GM08714 (cell line): ENCODE data around the gene TBC1D1.

Experiments
- H3K4me3 ChIP-seq: fragments of 200-500 bp; sonication (Bioruptor generic); 2 replicates; pipeline ENCODE4 v1.5.1; 2014; ENCODE audit warnings: mild to moderate bottlenecking, low read length, inconsistent platforms
- ZNF274 ChIP-seq: IDR thresholded peaks from 2 replicates; pipeline ENCODE4 v1.6.1; 2012; ENCODE audit warnings: mild to moderate bottlenecking, low read depth, low read length

The TBC1D1 gene

GRCh38 chr4:38167973-38168372 lies 277.1 kb downstream of the TBC1D1 start:
- no peak for TF ChIP-seq ZNF274
- H3K4me3 ChIP-seq = no peak overlapping the region

GRCh38 chr4:38169524-38169923 lies 278.6 kb downstream of the TBC1D1 start:
- H3K4me3 ChIP-seq = no peak overlapping the region
- TF ChIP-seq ZNF274 = no peak

GRCh38 chr4:38170338-38171169 lies 279.7 kb downstream of the TBC1D1 start:
- H3K4me3 ChIP-seq = no peak overlapping the region
- TF ChIP-seq ZNF274 = no peak

GRCh38 chr4:38172078-38172477 lies 281.2 kb downstream of the TBC1D1 start:
- H3K4me3 ChIP-seq = no peak overlapping the region
- no peak for TF ChIP-seq ZNF274

- no peak for TF ChIP-seq ZNF274
Measured at GRCh38 chr4:38173935-38174518, 283.1 kb downstream of the TBC1D1 start.

GRCh38 chr4:38174801-38175200 lies 283.9 kb downstream of the TBC1D1 start:
- no peak overlapping the region for H3K4me3 ChIP-seq
- no peak for TF ChIP-seq ZNF274

More at GRCh38 chr4:38173935-38174518, 283.1 kb downstream of the TBC1D1 start:
- no peak overlapping the region for H3K4me3 ChIP-seq

- TF ChIP-seq ZNF274 = no peak
- no peak overlapping the region for H3K4me3 ChIP-seq
Measured at GRCh38 chr4:38176165-38176564, 285.3 kb downstream of the TBC1D1 start.

GRCh38 chr4:38177035-38177546 lies 286.2 kb downstream of the TBC1D1 start:
- H3K4me3 ChIP-seq = no peak overlapping the region
- no peak for TF ChIP-seq ZNF274

GRCh38 chr4:38177641-38178391 lies 286.9 kb downstream of the TBC1D1 start:
- no peak overlapping the region; the same call in 1 of the 2 replicates for H3K4me3 ChIP-seq
- no peak for TF ChIP-seq ZNF274

GRCh38 chr4:38178392-38178995 lies 287.6 kb downstream of the TBC1D1 start:
- H3K4me3 ChIP-seq = peak overlapping the region; percentile 11; the same call in 1 of the 2 replicates
- TF ChIP-seq ZNF274 = no peak

- TF ChIP-seq ZNF274 = no peak
- H3K4me3 ChIP-seq = no peak overlapping the region
Measured at GRCh38 chr4:38179690-38180377, 288.9 kb downstream of the TBC1D1 start.

GRCh38 chr4:38180456-38180855 lies 289.6 kb downstream of the TBC1D1 start:
- TF ChIP-seq ZNF274 = no peak
- no peak overlapping the region for H3K4me3 ChIP-seq

- no peak for TF ChIP-seq ZNF274
- no peak overlapping the region for H3K4me3 ChIP-seq
Measured at GRCh38 chr4:38181286-38181685, 290.4 kb downstream of the TBC1D1 start.
